HCT116 (cell line): ENCODE data around the gene KIRREL3.

ENCODE experiments used
- ATF3 ChIP-seq: IDR thresholded peaks from 2 replicates; pipeline ENCODE4 v1.6.1; 2012
- CTCF ChIP-seq, 3 experiments: fragments of 200-600 bp in 1 of 3; sonication (generic) in 1 of 3; IDR thresholded peaks in 2 of 3; conservative IDR thresholded peaks in 1 of 3; 2 replicates each; pipeline ENCODE4 v1.5.1; 2012 to 2017; ENCODE audit warnings: low read depth in 2 of 3, low read length in 2 of 3, antibody characterized with exemption in 1 of 3, borderline replicate concordance in 1 of 3, control low read depth in 1 of 3, mild to moderate bottlenecking in 1 of 3, mixed read lengths in 1 of 3, mixed run types in 1 of 3, moderate library complexity in 1 of 3; ENCODE audit not compliant: insufficient read depth in 1 of 3
- EGR1 ChIP-seq: IDR thresholded peaks from 2 replicates; pipeline ENCODE4 v1.6.1; 2012; ENCODE audit warnings: low read depth
- EZH2 ChIP-seq: fragments of 200-600 bp; sonication (generic); IDR thresholded peaks from 2 replicates; pipeline ENCODE4 v1.6.1; 2017; ENCODE audit warnings: antibody characterized with exemption, mixed run types
- EZH2phosphoT487 ChIP-seq: fragments of 200-600 bp; IDR thresholded peaks from 2 replicates; pipeline ENCODE4 v1.6.1; 2018; ENCODE audit warnings: antibody characterized with exemption, borderline replicate concordance
- FOSL1 ChIP-seq: IDR thresholded peaks from 2 replicates; pipeline ENCODE4 v1.6.1; 2012; ENCODE audit warnings: low read depth
- JUND ChIP-seq: IDR thresholded peaks from 2 replicates; pipeline ENCODE4 v1.6.1; 2012
- MAX ChIP-seq: IDR thresholded peaks from 2 replicates; pipeline ENCODE4 v1.6.1; 2012
- POLR2A ChIP-seq: IDR thresholded peaks from 2 replicates; pipeline ENCODE4 v1.7.0; 2011; ENCODE audit warnings: borderline replicate concordance; ENCODE audit not compliant: insufficient read depth, insufficient read length; ENCODE audit errors: extremely low read depth
- POLR2AphosphoS5 ChIP-seq: IDR thresholded peaks from 2 replicates; pipeline ENCODE4 v1.6.1; 2011; ENCODE audit warnings: mild to moderate bottlenecking, low read depth, low read length, moderate library complexity
- REST ChIP-seq: IDR thresholded peaks from 2 replicates; pipeline ENCODE4 v1.6.1; 2012; ENCODE audit warnings: low read depth
- SIN3A ChIP-seq: IDR thresholded peaks from 2 replicates; pipeline ENCODE4 v1.6.1; 2012; ENCODE audit warnings: low read depth
- YY1 ChIP-seq: IDR thresholded peaks from 2 replicates; pipeline ENCODE4 v1.6.1; 2011; ENCODE audit warnings: low read length, low read depth, moderate library complexity, mild to moderate bottlenecking; ENCODE audit not compliant: insufficient replicate concordance; ENCODE audit errors: extremely low read depth

- TF ChIP-seq POLR2AphosphoS5 (no peak), CTCF (IDR thresholded peaks at IDR 0.05 in 2 of 3, conservative IDR thresholded peaks at IDR 0.05 in 1 of 3; ENCODE audit: borderline replicate concordance in 1 of 3, insufficient read depth in 1 of 3, low read depth in 2 of 3, low read length in 2 of 3) (no peak), EZH2 (no peak), POLR2A (no peak), YY1 (no peak), ATF3 (no peak), EZH2phosphoT487 (no peak), JUND (no peak), EGR1 (no peak), REST (no peak), MAX (no peak), SIN3A (no peak), FOSL1 (no peak)
Measured at GRCh38 chr11:126756421-126756820, 244.1 kb downstream of the KIRREL3 start.
